ENCODE results near the gene AOC3. TPM values are rescaled to one million over a fixed set of nuclear protein-coding genes. Genes with fewer than 3 reads are reported as not detected.

AOC3 gene
- total and polyA plus RNA-seq, 2 of the 13 experiments (the other 11 are each of a cell fraction or from before 2014, with no cell fraction given), result 8.7 to 51.7 TPM

GRCh38 chr17:42833767-42834422, 17.1 kb upstream of the AOC3 start (continued):
- TF ChIP-seq, protein P1, sequence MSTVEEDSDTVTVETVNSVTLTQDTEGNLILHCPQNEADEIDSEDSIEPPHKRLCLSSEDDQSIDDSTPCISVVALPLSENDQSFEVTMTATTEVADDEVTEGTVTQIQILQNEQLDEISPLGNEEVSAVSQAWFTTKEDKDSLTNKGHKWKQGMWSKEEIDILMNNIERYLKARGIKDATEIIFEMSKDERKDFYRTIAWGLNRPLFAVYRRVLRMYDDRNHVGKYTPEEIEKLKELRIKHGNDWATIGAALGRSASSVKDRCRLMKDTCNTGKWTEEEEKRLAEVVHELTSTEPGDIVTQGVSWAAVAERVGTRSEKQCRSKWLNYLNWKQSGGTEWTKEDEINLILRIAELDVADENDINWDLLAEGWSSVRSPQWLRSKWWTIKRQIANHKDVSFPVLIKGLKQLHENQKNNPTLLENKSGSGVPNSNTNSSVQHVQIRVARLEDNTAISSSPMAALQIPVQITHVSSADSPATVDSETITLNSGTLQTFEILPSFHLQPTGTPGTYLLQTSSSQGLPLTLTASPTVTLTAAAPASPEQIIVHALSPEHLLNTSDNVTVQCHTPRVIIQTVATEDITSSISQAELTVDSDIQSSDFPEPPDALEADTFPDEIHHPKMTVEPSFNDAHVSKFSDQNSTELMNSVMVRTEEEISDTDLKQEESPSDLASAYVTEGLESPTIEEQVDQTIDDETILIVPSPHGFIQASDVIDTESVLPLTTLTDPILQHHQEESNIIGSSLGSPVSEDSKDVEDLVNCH (CRISPR knock-in tag; IDR thresholded peaks at IDR 0.05), result no peak
- no peak for TF ChIP-seq KAT8 (CRISPR knock-in tag; IDR thresholded peaks at IDR 0.05)
- no peak for TF ChIP-seq MAX (IDR thresholded peaks at IDR 0.05)
- no peak for TF ChIP-seq ZNF256 (CRISPR knock-in tag; conservative IDR thresholded peaks at IDR 0.05)
- no peak for TF ChIP-seq ZNF816 (CRISPR knock-in tag; IDR thresholded peaks at IDR 0.05; ENCODE audit: borderline replicate concordance)
- TF ChIP-seq, protein P2, sequence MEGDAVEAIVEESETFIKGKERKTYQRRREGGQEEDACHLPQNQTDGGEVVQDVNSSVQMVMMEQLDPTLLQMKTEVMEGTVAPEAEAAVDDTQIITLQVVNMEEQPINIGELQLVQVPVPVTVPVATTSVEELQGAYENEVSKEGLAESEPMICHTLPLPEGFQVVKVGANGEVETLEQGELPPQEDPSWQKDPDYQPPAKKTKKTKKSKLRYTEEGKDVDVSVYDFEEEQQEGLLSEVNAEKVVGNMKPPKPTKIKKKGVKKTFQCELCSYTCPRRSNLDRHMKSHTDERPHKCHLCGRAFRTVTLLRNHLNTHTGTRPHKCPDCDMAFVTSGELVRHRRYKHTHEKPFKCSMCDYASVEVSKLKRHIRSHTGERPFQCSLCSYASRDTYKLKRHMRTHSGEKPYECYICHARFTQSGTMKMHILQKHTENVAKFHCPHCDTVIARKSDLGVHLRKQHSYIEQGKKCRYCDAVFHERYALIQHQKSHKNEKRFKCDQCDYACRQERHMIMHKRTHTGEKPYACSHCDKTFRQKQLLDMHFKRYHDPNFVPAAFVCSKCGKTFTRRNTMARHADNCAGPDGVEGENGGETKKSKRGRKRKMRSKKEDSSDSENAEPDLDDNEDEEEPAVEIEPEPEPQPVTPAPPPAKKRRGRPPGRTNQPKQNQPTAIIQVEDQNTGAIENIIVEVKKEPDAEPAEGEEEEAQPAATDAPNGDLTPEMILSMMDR (CRISPR knock-in tag; IDR thresholded peaks at IDR 0.05), result no peak
- TF ChIP-seq BORCS8-MEF2B (CRISPR knock-in tag; IDR thresholded peaks at IDR 0.05), result no peak
- no peak for TF ChIP-seq ZNF232 (CRISPR knock-in tag; IDR thresholded peaks at IDR 0.05; ENCODE audit: borderline replicate concordance)
- no peak for TF ChIP-seq ZNF407 (CRISPR knock-in tag; IDR thresholded peaks at IDR 0.05; ENCODE audit: not compliant biosample characterization)
- no peak for TF ChIP-seq MTF1 (CRISPR knock-in tag; IDR thresholded peaks at IDR 0.05)
- TF ChIP-seq IKZF5 (CRISPR knock-in tag; IDR thresholded peaks at IDR 0.05), result no peak
- TF ChIP-seq ZSCAN5A (CRISPR knock-in tag; IDR thresholded peaks at IDR 0.05; ENCODE audit: borderline replicate concordance), result no peak
- no peak for TF ChIP-seq ARID2 (CRISPR knock-in tag; IDR thresholded peaks at IDR 0.05; ENCODE audit: borderline replicate concordance)
- TF ChIP-seq ZNF251 (CRISPR knock-in tag; IDR thresholded peaks at IDR 0.05), result no peak

Measured in HepG2 (cell line).